AG04449 (cell line): ENCODE measurements around the gene PDE6G.
A peak's percentile ranks its signal among the peaks of the same experiment; 100 is the strongest.

Experiments used
- CTCF ChIA-PET: fragments of 350-600 bp; formaldehyde crosslinking; extraction: SDS; loops from one replicate; lab custom pipeline; 2021; ENCODE audit warnings: antibody characterized with exemption; lab: Yijun Ruan, JAX
- POLR2A ChIA-PET: fragments of 400-600, 350-600 bp; formaldehyde crosslinking; extraction: SDS; loops from one replicate; lab custom pipeline; 2020; ENCODE audit warnings: antibody characterized with exemption, inconsistent platforms; lab: Yijun Ruan, JAX
- DNase-seq: peaks from one replicate; pipeline ENCODE4 v3.0.0-alpha.2; 2010; ENCODE audit warnings: low read depth, low spot score
- H3K4me3 ChIP-seq: 2 replicates; pipeline ENCODE4 v1.5.1; 2011; ENCODE audit warnings: low read depth, mild to moderate bottlenecking, control low read depth, low read length
- TF ChIP-seq, protein P1 (sequence below): IDR thresholded peaks from one replicate; pipeline ENCODE4 v1.5.1; 2011; ENCODE audit warnings: mild to moderate bottlenecking, moderate library complexity, low read length, control low read depth, inconsistent platforms; ENCODE audit not compliant: insufficient read depth; ENCODE audit errors: missing control alignments

The PDE6G gene

DNA sequence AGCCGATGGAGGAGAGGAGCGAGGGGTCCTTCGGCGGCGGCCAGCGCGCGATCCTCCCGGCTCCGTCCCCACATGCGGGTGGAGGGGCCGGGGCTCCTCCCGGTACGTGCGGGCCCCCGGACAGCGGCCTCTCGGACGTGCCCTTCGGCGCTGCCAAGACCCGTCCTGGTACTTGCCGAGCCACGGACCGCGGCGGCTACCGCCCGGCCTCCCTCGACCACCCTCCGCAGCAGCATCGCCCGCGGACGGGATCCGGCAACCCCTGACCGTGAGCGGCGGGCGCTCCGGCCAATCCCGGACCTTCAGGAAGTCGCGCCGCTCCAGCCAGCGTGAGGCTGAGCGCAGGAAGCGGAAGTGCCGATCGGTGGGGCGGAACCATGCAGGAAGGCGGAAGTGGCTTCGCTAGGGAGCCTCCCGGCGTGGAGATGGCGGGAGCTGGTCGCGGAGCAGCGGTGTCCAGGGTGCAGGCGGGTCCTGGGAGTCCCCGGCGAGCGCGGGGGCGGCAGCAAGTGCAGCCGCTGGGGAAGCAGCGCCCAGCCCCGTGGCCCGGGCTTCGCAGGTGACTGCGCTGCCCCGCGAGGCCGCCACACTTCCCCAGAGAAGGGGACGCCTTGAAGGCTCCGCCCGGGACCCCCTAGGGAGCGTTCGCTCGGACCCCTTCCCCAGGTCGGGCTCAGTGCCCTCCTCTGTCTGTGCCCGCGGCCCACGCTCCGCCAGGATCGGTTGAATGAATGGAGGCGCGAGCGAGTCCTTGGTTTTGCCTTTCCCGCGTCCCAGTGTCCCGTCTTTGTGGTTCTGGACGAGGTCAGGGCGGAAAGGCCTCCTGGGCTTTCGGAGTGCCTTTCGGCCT lies 10.2 kb upstream of the PDE6G start, which contains the start of the genes CCDC137 and OXLD1:
TSS of gene CCDC137 (plus strand) at position 396 of the 850 bp plus-strand sequence. CDS start at position 426, 30 bp downstream.
TSS of gene OXLD1 (minus strand) at position 264 of the 850 bp plus-strand sequence. CDS start at position 236, 28 bp downstream.
- DNase-seq, result peak; percentile 67
- ChIA-PET POLR2A (interaction anchor here (0.9 to 2.2 kb wide), 4 partner anchors 9 to 29 kb away, joined by 3 to 7 read pairs (median 4); partner anchors contain the start of genes ARL16, HGS and PDE6G), CTCF (interaction anchor here (1.2 kb wide), 1 partner anchor 21 kb away, joined by 3 read pairs; no protein-coding TSS in a partner anchor)
- TF ChIP-seq, protein P1, sequence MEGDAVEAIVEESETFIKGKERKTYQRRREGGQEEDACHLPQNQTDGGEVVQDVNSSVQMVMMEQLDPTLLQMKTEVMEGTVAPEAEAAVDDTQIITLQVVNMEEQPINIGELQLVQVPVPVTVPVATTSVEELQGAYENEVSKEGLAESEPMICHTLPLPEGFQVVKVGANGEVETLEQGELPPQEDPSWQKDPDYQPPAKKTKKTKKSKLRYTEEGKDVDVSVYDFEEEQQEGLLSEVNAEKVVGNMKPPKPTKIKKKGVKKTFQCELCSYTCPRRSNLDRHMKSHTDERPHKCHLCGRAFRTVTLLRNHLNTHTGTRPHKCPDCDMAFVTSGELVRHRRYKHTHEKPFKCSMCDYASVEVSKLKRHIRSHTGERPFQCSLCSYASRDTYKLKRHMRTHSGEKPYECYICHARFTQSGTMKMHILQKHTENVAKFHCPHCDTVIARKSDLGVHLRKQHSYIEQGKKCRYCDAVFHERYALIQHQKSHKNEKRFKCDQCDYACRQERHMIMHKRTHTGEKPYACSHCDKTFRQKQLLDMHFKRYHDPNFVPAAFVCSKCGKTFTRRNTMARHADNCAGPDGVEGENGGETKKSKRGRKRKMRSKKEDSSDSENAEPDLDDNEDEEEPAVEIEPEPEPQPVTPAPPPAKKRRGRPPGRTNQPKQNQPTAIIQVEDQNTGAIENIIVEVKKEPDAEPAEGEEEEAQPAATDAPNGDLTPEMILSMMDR, result no peak
- peak within 1 kb of the TSS; percentile 84 for H3K4me3 ChIP-seq

- DNase-seq, result no peak
- CTCF ChIA-PET, result interaction anchor here (1.2 kb wide), 1 partner anchor 22 kb away, joined by 3 read pairs; no protein-coding TSS in a partner anchor
Measured at GRCh38 chr17:81666092-81666341, 9.7 kb upstream of the PDE6G start.

DNA sequence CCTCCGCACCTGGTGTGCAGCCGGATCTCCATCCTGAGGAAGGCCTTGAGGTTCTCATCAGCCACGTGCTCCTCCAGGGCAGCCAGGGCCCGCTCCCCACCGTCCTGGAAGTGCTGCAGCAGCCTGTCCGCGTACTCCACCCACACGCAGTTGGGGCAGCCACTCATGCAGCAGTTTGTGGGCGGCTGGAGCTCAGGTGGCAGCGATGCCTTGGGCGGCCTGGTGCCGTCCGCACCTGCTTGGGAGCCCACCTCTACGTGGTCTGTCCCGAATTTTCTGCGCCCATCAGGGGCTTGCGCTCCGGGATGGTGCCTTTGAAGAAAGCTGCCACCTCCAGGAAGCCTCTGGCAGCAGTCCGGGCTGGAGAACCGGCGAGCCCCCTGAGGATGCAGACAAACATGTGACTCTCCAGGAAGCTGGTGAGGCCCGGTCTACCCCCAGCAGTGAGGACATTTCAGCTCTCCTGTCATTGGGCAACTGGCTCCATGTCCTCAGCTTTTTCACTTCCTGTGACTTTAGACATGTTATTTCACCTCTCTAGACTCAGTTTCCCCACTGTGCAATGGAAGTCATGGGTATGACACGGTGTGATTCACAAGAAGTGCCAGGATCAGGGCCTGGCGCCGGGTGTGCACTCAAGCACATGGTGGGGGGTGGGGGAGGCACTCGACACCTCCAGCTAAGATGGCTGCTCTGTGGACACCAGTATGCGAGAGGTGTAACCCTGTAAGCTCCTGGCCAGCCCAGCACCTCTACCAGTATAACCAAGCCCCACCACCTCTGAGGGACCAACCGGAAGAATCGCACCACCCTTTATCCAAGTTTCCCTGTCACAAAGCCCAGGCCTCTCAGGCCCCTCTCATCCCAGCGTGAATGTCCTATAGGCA lies 9.1 kb upstream of the PDE6G start:
- H3K4me3 ChIP-seq, result peak overlapping the region; percentile 84
- DNase-seq, result no peak
- ChIA-PET POLR2A (interaction anchor here (0.5 to 2.2 kb wide), 4 partner anchors 9 to 159 kb away, joined by 3 to 7 read pairs (median 4); partner anchors contain the start of gene PDE6G), CTCF (interaction anchor here (0.6 to 1.3 kb wide), 4 partner anchors 10 to 64 kb away, joined by 3 to 7 read pairs (median 3); no protein-coding TSS in a partner anchor)
- TF ChIP-seq, protein P1, result no peak

More at GRCh38 chr17:81666092-81666341, 9.7 kb upstream of the PDE6G start:
- POLR2A ChIA-PET, result interaction anchor here (0.9 to 2.2 kb wide), 4 partner anchors 9 to 30 kb away, joined by 3 to 7 read pairs (median 4); partner anchors contain the start of genes ARL16, HGS and PDE6G
- H3K4me3 ChIP-seq, result peak overlapping the region; percentile 84
- TF ChIP-seq, protein P1, result no peak

- ChIA-PET POLR2A (interaction anchor here (0.7 kb wide), 1 partner anchor 88 kb away, joined by 4 read pairs; no protein-coding TSS in a partner anchor), CTCF (interaction anchor here (0.8 to 1.3 kb wide), 2 partner anchors 15 to 49 kb away, joined by 3 read pairs; no protein-coding TSS in a partner anchor)
- TF ChIP-seq, protein P1, result no peak
- no peak for DNase-seq
- no peak overlapping the region for H3K4me3 ChIP-seq
Measured at GRCh38 chr17:81664051-81664470, 7.7 kb upstream of the PDE6G start.

DNA sequence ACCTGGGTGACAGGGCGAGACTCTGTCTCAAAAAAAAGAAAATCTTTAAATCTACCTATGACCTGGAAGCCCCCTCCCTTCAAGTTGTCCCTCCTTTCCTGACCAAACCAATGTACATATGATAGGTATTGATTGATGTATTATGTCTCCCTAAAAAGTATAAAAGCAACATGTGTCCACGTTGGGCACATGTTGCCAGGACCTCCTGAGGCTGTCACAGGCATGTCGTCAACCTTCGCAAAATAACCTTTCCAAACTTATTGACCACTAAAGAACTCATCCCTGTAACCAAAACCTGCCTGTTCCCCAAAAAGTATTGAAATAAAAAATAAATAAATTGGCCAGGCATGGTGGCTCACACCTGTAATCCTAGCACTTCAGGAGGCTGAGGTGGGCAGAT lies 5.7 kb upstream of the PDE6G start:
- H3K4me3 ChIP-seq, result no peak overlapping the region
- POLR2A ChIA-PET, result no interaction called here
- TF ChIP-seq, protein P1, result no peak
- CTCF ChIA-PET, result no interaction called here
- DNase-seq, result no peak
